CD4-positive, alpha-beta T cell (primary cell): ENCODE data around the gene FNDC3A. TPM values are rescaled to one million over a fixed set of nuclear protein-coding genes. Genes with fewer than 3 reads are reported as not detected.

Experiments
- ATAC-seq: fragments of 200-7000 bp; cut with Tn5 transposase; one replicate; pipeline ENCODE4 v1.10.0; 2022; ENCODE audit warnings: mild to moderate bottlenecking; ENCODE audit not compliant: poor library complexity
- CTCF ChIA-PET: fragments of 350-600 bp; sonication (Branson Sonifier 250); formaldehyde crosslinking; loops from one replicate; lab custom pipeline; 2021; ENCODE audit warnings: antibody characterized with exemption, inconsistent platforms; lab: Charles Lee
- POLR2A ChIA-PET: fragments of 350-600 bp; sonication (Branson Sonifier 250); formaldehyde crosslinking; loops from one replicate; lab custom pipeline; 2021; ENCODE audit warnings: antibody characterized with exemption, inconsistent platforms; lab: Charles Lee
- DNase-seq, 14 experiments: peaks; one replicate each; pipeline ENCODE4 v3.0.0-alpha.2; 2013 to 2020; ENCODE audit warnings: mixed read lengths in 2 of 14
- H3K27ac ChIP-seq, 2 donors: one replicate each; pipeline versions ENCODE4 v1.5.1 to v1.7.0; 2013; ENCODE audit warnings: low read length in 2 of 2, low read depth in 1 of 2, mild to moderate bottlenecking in 1 of 2
- H3K27me3 ChIP-seq, 2 experiments: 1 replicate in 1 of 2; 2 replicates in 1 of 2; pipeline versions ENCODE4 v1.6.1 to v1.7.0; 2013; ENCODE audit warnings: low read length in 2 of 2, control low read depth in 1 of 2, mild to moderate bottlenecking in 1 of 2, moderate library complexity in 1 of 2; ENCODE audit not compliant: insufficient read depth in 2 of 2, control insufficient read depth in 1 of 2
- H3K36me3 ChIP-seq: one replicate; pipeline ENCODE4 v1.6.1; 2013; ENCODE audit warnings: low read length, control low read depth; ENCODE audit not compliant: insufficient read depth
- H3K4me1 ChIP-seq: one replicate; pipeline ENCODE4 v1.6.1; 2013; ENCODE audit warnings: low read length, control low read depth; ENCODE audit not compliant: insufficient read depth
- H3K4me3 ChIP-seq: one replicate; pipeline ENCODE4 v1.5.1; 2013; ENCODE audit warnings: mild to moderate bottlenecking, low read length, moderate library complexity
- H3K9me3 ChIP-seq, 2 experiments: 1 replicate in 1 of 2; 2 replicates in 1 of 2; pipeline versions ENCODE4 v1.6.1 to v1.7.0; 2013; ENCODE audit warnings: low read length in 2 of 2, mild to moderate bottlenecking in 2 of 2, control low read depth in 1 of 2, moderate library complexity in 1 of 2; ENCODE audit not compliant: control insufficient read depth in 1 of 2, insufficient read depth in 1 of 2
- H3K27ac Mint-ChIP-seq: one replicate; pipeline ENCODE4 v1.8.0; 2020; ENCODE audit warnings: mixed read lengths
- H3K27me3 Mint-ChIP-seq: one replicate; pipeline ENCODE4 v1.8.0; 2021; ENCODE audit warnings: mixed read lengths
- H3K36me3 Mint-ChIP-seq: one replicate; pipeline ENCODE4 v1.8.0; 2021; ENCODE audit warnings: low read depth, mixed read lengths
- H3K4me1 Mint-ChIP-seq: one replicate; pipeline ENCODE4 v1.8.0; 2021; ENCODE audit warnings: low read depth, mixed read lengths
- H3K4me3 Mint-ChIP-seq: one replicate; pipeline ENCODE4 v1.8.0; 2020; ENCODE audit warnings: mild to moderate bottlenecking, mixed read lengths
- H3K9me3 Mint-ChIP-seq: one replicate; pipeline ENCODE4 v1.8.0; 2020; ENCODE audit warnings: mixed read lengths
- intact Hi-C, 2 experiments: fragments of 100-400 bp; cut with DNase I in 1 of 2; cut with micrococcal nuclease in 1 of 2; formaldehyde crosslinking; loops; one replicate each; pipeline versions ENCODE4 v1.15.1 to v1.9.0; 2023 to 2025; cut with DNase I, micrococcal nuclease
- total RNA-seq, 174 experiments: library from RNA in 2 of 174; stranded (reverse) in 2 of 174; gene quantifications; one replicate each; pipeline ENCODE4 v1.2.3 and lab custom pipeline; 2021 to 2026
- TF ChIP-seq, protein P1 (sequence below): fragments of 200-600 bp; IDR thresholded peaks from one replicate; pipeline ENCODE4 v1.8.0; 2022; ENCODE audit warnings: antibody characterized with exemption, mild to moderate bottlenecking

Gene FNDC3A
- total RNA-seq, 2 experiments from 2014 or later, result 27.7 to 28.6 TPM

DNA sequence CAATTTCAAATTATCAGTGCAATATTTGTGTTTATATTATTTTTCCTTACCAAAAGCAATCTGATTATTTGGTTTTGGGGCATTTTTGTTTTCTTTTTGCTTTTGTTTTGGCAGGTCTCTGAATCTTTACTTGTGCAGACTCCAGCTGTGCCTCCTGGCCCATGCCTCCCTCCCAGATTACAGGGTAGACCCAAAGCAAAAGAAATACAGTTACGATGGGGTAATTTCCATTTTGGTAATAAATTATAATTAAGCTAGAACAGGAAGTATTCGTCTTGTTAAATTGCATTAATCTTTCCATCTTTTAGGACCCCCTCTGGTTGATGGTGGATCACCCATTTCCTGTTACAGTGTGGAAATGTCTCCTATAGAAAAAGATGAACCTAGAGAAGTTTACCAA lies 215.2 kb downstream of the FNDC3A start:
- no peaks in the 10 kb centered on the region for H3K27me3 Mint-ChIP-seq
- TF ChIP-seq, protein P1, sequence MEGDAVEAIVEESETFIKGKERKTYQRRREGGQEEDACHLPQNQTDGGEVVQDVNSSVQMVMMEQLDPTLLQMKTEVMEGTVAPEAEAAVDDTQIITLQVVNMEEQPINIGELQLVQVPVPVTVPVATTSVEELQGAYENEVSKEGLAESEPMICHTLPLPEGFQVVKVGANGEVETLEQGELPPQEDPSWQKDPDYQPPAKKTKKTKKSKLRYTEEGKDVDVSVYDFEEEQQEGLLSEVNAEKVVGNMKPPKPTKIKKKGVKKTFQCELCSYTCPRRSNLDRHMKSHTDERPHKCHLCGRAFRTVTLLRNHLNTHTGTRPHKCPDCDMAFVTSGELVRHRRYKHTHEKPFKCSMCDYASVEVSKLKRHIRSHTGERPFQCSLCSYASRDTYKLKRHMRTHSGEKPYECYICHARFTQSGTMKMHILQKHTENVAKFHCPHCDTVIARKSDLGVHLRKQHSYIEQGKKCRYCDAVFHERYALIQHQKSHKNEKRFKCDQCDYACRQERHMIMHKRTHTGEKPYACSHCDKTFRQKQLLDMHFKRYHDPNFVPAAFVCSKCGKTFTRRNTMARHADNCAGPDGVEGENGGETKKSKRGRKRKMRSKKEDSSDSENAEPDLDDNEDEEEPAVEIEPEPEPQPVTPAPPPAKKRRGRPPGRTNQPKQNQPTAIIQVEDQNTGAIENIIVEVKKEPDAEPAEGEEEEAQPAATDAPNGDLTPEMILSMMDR, result no peak
- no peak for ATAC-seq
- Histone ChIP-seq H3K4me1 (no peaks in the 10 kb centered on the region), H3K27ac (no peak overlapping the region), H3K4me3 (no peak overlapping the region), H3K9me3 (no peaks in the 10 kb centered on the region), H3K27me3 (no peaks in the 10 kb centered on the region), H3K36me3 (peaks cover 76% of the 10 kb centered on the region)
- ChIA-PET CTCF (no interaction called here), POLR2A (no interaction called here)
- no peaks in the 10 kb centered on the region for H3K4me1 Mint-ChIP-seq
- DNase-seq, result no peak
- H3K27ac Mint-ChIP-seq, result no peak overlapping the region
- intact Hi-C loops, result loop anchor here in 1 of 2 experiments (1.0 kb wide), 1 partner anchor 20 kb away; no protein-coding TSS in a partner anchor
- H3K36me3 Mint-ChIP-seq, result peaks cover 75% of the 10 kb centered on the region
- no peak overlapping the region for H3K4me3 Mint-ChIP-seq
- H3K9me3 Mint-ChIP-seq, result no peaks in the 10 kb centered on the region

DNA sequence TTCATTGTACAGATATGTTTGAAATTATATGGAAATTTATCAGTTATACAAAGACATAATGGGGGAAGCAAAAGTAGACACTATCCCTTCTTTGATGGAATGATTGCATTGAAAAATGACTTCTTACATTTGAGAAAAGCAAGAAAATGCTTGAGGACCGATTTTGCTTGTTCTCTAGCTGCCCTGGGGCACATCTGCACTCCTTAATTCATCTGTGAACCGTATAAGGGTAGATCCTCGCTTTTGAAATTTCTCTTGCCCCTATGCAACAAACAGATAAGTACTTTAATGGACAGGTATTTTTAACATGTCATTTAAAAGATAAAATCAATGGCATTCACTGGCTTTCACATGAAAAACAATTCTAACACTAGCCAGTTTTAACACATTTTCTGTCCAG lies 230.9 kb downstream of the FNDC3A start:
- no peaks in the 10 kb centered on the region for H3K9me3 Mint-ChIP-seq
- CTCF ChIA-PET, result no interaction called here
- intact Hi-C loops, result no loop called here
- POLR2A ChIA-PET, result interaction anchor here (1.0 kb wide), 1 partner anchor 289 kb away, joined by 3 read pairs; the partner anchor contains the start of gene PHF11
- peaks cover 69% of the 10 kb centered on the region for H3K36me3 ChIP-seq
- H3K4me1 ChIP-seq, result no peaks in the 10 kb centered on the region
- H3K4me1 Mint-ChIP-seq, result no peaks in the 10 kb centered on the region
- no peak overlapping the region for H3K27ac ChIP-seq
- ATAC-seq (no peak), DNase-seq (no peak)
- no peaks in the 10 kb centered on the region for H3K9me3 ChIP-seq
- H3K36me3 Mint-ChIP-seq, result peaks cover 70% of the 10 kb centered on the region
- no peaks in the 10 kb centered on the region for H3K27me3 Mint-ChIP-seq
- H3K4me3 Mint-ChIP-seq, result no peak overlapping the region
- no peaks in the 10 kb centered on the region for H3K27me3 ChIP-seq
- no peak overlapping the region for H3K4me3 ChIP-seq
- TF ChIP-seq, protein P1, result no peak
- no peak overlapping the region for H3K27ac Mint-ChIP-seq

DNA sequence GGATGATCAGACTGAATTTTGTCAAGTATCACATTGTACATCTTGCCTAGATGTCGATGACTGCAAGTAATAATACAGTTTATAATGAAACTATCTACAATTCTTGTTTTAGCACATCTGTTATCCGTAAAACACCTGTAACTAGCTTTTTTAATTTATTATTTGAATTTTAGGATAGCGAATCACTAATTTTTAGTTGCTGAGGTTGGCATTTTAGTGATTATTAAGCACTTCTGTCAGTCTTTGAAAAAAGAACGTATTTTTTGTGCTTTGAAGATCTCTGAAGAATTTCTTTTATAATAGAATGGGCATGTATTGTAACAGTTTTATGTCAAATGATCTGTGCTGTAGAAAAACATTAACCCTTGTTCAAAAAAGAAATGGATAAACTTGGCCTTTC lies 232.9 kb downstream of the FNDC3A start:
- Mint-ChIP-seq H3K27me3 (no peaks in the 10 kb centered on the region), H3K27ac (no peak overlapping the region), H3K4me3 (no peak overlapping the region), H3K4me1 (no peaks in the 10 kb centered on the region), H3K36me3 (peaks cover 54% of the 10 kb centered on the region), H3K9me3 (no peaks in the 10 kb centered on the region)
- H3K36me3 ChIP-seq, result peaks cover 49% of the 10 kb centered on the region
- CTCF ChIA-PET, result no interaction called here
- intact Hi-C loops, result no loop called here
- ATAC-seq (no peak), DNase-seq (no peak)
- H3K4me1 ChIP-seq, result no peaks in the 10 kb centered on the region
- TF ChIP-seq, protein P1, result no peak
- no peaks in the 10 kb centered on the region for H3K9me3 ChIP-seq
- POLR2A ChIA-PET, result no interaction called here
- H3K4me3 ChIP-seq, result no peak overlapping the region
- no peaks in the 10 kb centered on the region for H3K27me3 ChIP-seq
- no peak overlapping the region for H3K27ac ChIP-seq
